Neutrophil (primary cell): ENCODE measurements around the gene CHRND.

Experiments
- H3K27ac ChIP-seq: fragments of 200-600 bp; sonication (generic); 2 replicates; pipeline ENCODE4 v1.5.1; 2016; ENCODE audit warnings: mild to moderate bottlenecking, moderate library complexity
- H3K27me3 ChIP-seq: fragments of 200-600 bp; sonication (generic); 2 replicates; pipeline ENCODE4 v1.6.0; 2016; ENCODE audit warnings: mild to moderate bottlenecking
- H3K36me3 ChIP-seq: fragments of 200-600 bp; sonication (generic); 2 replicates; pipeline ENCODE4 v1.5.1; 2017
- H3K4me1 ChIP-seq, 2 experiments: fragments of 200-600 bp in 1 of 2; sonication (generic) in 1 of 2; 1 replicate in 1 of 2; 2 replicates in 1 of 2; pipeline versions ENCODE4 v1.5.1 to v1.6.1; 2013 to 2016; ENCODE audit warnings: low read depth in 1 of 2, low read length in 1 of 2, mild to moderate bottlenecking in 1 of 2, moderate library complexity in 1 of 2; ENCODE audit not compliant: control insufficient read depth in 1 of 2, insufficient read depth in 1 of 2
- H3K4me3 ChIP-seq, 2 experiments: fragments of 200-600 bp in 1 of 2; sonication (generic) in 1 of 2; 1 replicate in 1 of 2; 2 replicates in 1 of 2; pipeline ENCODE4 v1.5.1; 2013 to 2016; ENCODE audit warnings: low read depth in 1 of 2, low read length in 1 of 2, mild to moderate bottlenecking in 1 of 2, moderate library complexity in 1 of 2
- H3K9me3 ChIP-seq: fragments of 200-600 bp; sonication (generic); 2 replicates; pipeline ENCODE4 v1.5.1; 2016
- TF ChIP-seq, protein P1 (sequence below): fragments of 200-600 bp; sonication (generic); IDR thresholded peaks from 2 replicates; pipeline ENCODE4 v1.5.1; 2016; ENCODE audit warnings: antibody characterized with exemption

CHRND gene

DNA sequence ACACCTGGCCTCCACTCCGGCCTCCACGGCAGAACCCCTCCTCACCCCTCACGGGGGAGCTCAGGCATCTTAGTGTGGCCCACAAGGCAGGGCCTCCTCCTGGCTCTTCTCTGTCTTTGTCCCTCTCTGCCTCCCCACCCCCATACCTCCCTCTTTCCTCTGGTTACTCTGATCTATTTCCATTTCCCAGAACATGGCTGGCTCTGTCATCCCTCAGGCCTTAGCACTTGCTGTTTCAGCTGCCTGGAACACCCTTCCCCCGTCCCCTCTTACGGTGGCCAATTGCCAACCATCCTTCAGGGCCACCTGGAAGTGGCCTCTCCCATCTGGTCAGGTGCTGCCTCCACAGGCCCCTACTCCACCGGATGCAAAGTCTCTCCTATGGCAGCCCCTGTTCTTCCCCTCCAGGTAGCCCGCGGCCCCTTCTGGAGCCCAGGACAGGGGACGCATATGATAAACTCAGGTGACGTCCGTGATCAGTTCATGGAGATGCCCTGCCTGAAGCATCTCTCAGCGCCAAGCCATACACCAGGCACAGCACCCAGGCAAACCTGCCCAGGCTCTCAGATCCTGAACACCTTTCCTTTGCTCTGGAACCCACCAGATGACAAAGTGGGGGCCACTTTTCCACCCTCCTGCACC is 34.7 kb upstream of the CHRND start:
- Histone ChIP-seq H3K27ac (no peak overlapping the region), H3K9me3 (no peaks in the 10 kb centered on the region), H3K27me3 (peaks cover 53% of the 10 kb centered on the region), H3K4me1 (peaks cover 0 to 4% of the 10 kb centered on the region in 2 experiments), H3K4me3 (no peak overlapping the region), H3K36me3 (no peaks in the 10 kb centered on the region)
- TF ChIP-seq, protein P1, sequence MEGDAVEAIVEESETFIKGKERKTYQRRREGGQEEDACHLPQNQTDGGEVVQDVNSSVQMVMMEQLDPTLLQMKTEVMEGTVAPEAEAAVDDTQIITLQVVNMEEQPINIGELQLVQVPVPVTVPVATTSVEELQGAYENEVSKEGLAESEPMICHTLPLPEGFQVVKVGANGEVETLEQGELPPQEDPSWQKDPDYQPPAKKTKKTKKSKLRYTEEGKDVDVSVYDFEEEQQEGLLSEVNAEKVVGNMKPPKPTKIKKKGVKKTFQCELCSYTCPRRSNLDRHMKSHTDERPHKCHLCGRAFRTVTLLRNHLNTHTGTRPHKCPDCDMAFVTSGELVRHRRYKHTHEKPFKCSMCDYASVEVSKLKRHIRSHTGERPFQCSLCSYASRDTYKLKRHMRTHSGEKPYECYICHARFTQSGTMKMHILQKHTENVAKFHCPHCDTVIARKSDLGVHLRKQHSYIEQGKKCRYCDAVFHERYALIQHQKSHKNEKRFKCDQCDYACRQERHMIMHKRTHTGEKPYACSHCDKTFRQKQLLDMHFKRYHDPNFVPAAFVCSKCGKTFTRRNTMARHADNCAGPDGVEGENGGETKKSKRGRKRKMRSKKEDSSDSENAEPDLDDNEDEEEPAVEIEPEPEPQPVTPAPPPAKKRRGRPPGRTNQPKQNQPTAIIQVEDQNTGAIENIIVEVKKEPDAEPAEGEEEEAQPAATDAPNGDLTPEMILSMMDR: no peak

- H3K4me3 ChIP-seq: no peak overlapping the region
- TF ChIP-seq, protein P1: no peak
- no peaks in the 10 kb centered on the region for H3K9me3 ChIP-seq
- peaks cover 0 to under 1% of the 10 kb centered on the region in 2 experiments for H3K4me1 ChIP-seq
- no peaks in the 10 kb centered on the region for H3K36me3 ChIP-seq
- no peak overlapping the region for H3K27ac ChIP-seq
- peaks cover 43% of the 10 kb centered on the region for H3K27me3 ChIP-seq
These were observed 33.6 kb upstream of the CHRND start for GRCh38 chr2:232492236-232492848.

GRCh38 chr2:232492963-232493700 is 32.8 kb upstream of the CHRND start:
- Histone ChIP-seq H3K27me3 (peaks cover 39% of the 10 kb centered on the region), H3K4me3 (no peak overlapping the region), H3K4me1 (no peaks in the 10 kb centered on the region), H3K9me3 (no peaks in the 10 kb centered on the region), H3K27ac (no peak overlapping the region), H3K36me3 (no peaks in the 10 kb centered on the region)
- TF ChIP-seq, protein P1: no peak

DNA sequence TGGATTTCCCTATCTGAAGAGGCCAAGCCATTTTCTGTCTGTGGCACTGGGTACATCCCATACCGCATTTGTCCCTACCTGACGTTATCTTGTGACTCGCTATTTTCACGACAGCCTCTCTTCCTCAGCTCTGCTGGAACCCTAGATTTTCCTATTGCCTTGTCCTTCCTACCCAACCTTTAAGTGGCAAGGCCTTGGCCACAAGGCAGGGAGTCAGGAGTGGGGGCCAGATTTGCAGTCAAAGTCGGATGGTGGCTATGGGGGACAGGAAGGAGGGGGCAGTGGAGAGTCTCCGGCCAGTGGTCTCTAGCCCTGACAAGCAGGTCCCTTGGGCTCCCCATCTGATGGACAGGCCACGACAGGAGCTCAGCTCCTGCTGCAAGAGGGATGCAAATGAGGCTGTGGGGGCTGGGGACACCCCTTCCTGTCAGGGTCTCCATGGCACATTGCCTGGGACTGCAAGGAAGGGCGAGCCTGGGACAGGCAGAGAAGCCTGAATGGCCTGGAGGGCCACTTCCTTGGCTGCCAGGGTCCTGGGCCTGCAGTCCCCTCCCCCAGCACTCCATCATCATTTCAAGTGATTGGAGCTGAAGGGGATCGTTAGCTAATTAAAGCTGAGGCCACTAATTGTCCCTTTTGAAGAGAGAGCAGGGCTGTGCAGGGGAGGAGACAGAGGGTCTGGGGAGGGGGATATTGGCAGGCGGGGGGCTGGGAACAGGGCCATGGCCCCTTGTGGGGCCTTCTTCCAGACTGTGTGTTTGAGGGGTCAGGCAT is 32.1 kb upstream of the CHRND start:
- Histone ChIP-seq H3K36me3 (no peaks in the 10 kb centered on the region), H3K27ac (no peak overlapping the region), H3K4me3 (no peak overlapping the region), H3K27me3 (peaks cover 39% of the 10 kb centered on the region), H3K4me1 (no peaks in the 10 kb centered on the region), H3K9me3 (no peaks in the 10 kb centered on the region)
- TF ChIP-seq, protein P1: no peak

GRCh38 chr2:232494542-232494941 is 31.4 kb upstream of the CHRND start:
- Histone ChIP-seq H3K4me1 (no peaks in the 10 kb centered on the region), H3K27ac (no peak overlapping the region), H3K27me3 (peaks cover 39% of the 10 kb centered on the region), H3K36me3 (no peaks in the 10 kb centered on the region), H3K4me3 (no peak overlapping the region), H3K9me3 (no peaks in the 10 kb centered on the region)
- TF ChIP-seq, protein P1: no peak
